T-helper 1 cell treated with Interleukin-12 subunit alpha and Interleukin-12 subunit beta and Interleukin-4 antibody, amounts not matched to agents 30 μg/mL and 1 μg/mL, for 36 hours (primary cell): Measurements from ENCODE around the gene CDK9.
"Not testable (repeated sequence)": the region's sequence is repeated elsewhere in the genome, so short reads cannot be mapped to it uniquely, and the experiment has no call there.

Source experiments
- H3K27ac Mint-ChIP-seq: one replicate; pipeline ENCODE4 v1.8.0; 2021; ENCODE audit warnings: mild to moderate bottlenecking, mixed read lengths
- H3K27me3 Mint-ChIP-seq: one replicate; pipeline ENCODE4 v1.8.0; 2021; ENCODE audit warnings: low read depth, mixed read lengths
- H3K36me3 Mint-ChIP-seq: one replicate; pipeline ENCODE4 v1.8.0; 2021; ENCODE audit warnings: low read depth, mixed read lengths
- H3K4me1 Mint-ChIP-seq: one replicate; pipeline ENCODE4 v1.8.0; 2021; ENCODE audit warnings: low read depth, mixed read lengths
- H3K4me3 Mint-ChIP-seq: one replicate; pipeline ENCODE4 v1.8.0; 2021; ENCODE audit warnings: mild to moderate bottlenecking, moderate library complexity, mixed read lengths
- H3K9me3 Mint-ChIP-seq: one replicate; pipeline ENCODE4 v1.8.0; 2021; ENCODE audit warnings: mixed read lengths

CDK9 gene

GRCh38 chr9:127755061-127756060 is 30.5 kb upstream of the CDK9 start:
- H3K27ac Mint-ChIP-seq = no peak overlapping the region
- H3K9me3 Mint-ChIP-seq = no peaks in the 10 kb centered on the region
- H3K27me3 Mint-ChIP-seq = no peaks in the 10 kb centered on the region
- H3K4me3 Mint-ChIP-seq = no peak overlapping the region
- H3K4me1 Mint-ChIP-seq = peaks cover 7% of the 10 kb centered on the region
- peaks cover 24% of the 10 kb centered on the region for H3K36me3 Mint-ChIP-seq

- peaks cover 23% of the 10 kb centered on the region for H3K36me3 Mint-ChIP-seq
Observed at GRCh38 chr9:127756233-127756632, 29.6 kb upstream of the CDK9 start.

GRCh38 chr9:127756776-127757175 is 29.1 kb upstream of the CDK9 start:
- H3K36me3 Mint-ChIP-seq = peaks cover 18% of the 10 kb centered on the region
- not testable (repeated sequence) for H3K4me1 Mint-ChIP-seq, H3K4me3 Mint-ChIP-seq, H3K27me3 Mint-ChIP-seq, H3K9me3 Mint-ChIP-seq, H3K27ac Mint-ChIP-seq

More at GRCh38 chr9:127756233-127756632, 29.6 kb upstream of the CDK9 start:
- Mint-ChIP-seq H3K9me3 (no peaks in the 10 kb centered on the region), H3K4me3 (no peak overlapping the region), H3K27me3 (no peaks in the 10 kb centered on the region), H3K27ac (no peak overlapping the region), H3K4me1 (peaks cover 4% of the 10 kb centered on the region)

- Mint-ChIP-seq H3K27ac (peak overlapping the region; percentile 60), H3K4me1 (peaks cover 15% of the 10 kb centered on the region), H3K4me3 (no peak overlapping the region), H3K9me3 (no peaks in the 10 kb centered on the region), H3K27me3 (no peaks in the 10 kb centered on the region), H3K36me3 (peaks cover 28% of the 10 kb centered on the region)
Observed at GRCh38 chr9:127758843-127759242, 27.0 kb upstream of the CDK9 start.

GRCh38 chr9:127761061-127761460 is 24.8 kb upstream of the CDK9 start:
- no peaks in the 10 kb centered on the region for H3K9me3 Mint-ChIP-seq
- peaks cover 30% of the 10 kb centered on the region for H3K4me1 Mint-ChIP-seq
- H3K4me3 Mint-ChIP-seq = no peak overlapping the region
- no peaks in the 10 kb centered on the region for H3K27me3 Mint-ChIP-seq
- no peak overlapping the region for H3K27ac Mint-ChIP-seq
- H3K36me3 Mint-ChIP-seq = peaks cover 43% of the 10 kb centered on the region

GRCh38 chr9:127761491-127761956 is 24.3 kb upstream of the CDK9 start:
- Mint-ChIP-seq H3K36me3 (peaks cover 48% of the 10 kb centered on the region), H3K4me3 (no peak overlapping the region), H3K27me3 (no peaks in the 10 kb centered on the region), H3K4me1 (peaks cover 34% of the 10 kb centered on the region), H3K9me3 (no peaks in the 10 kb centered on the region), H3K27ac (no peak overlapping the region)

- Mint-ChIP-seq H3K4me1 (peaks cover 39% of the 10 kb centered on the region), H3K27me3 (no peaks in the 10 kb centered on the region), H3K4me3 (no peak overlapping the region), H3K36me3 (peaks cover 51% of the 10 kb centered on the region), H3K9me3 (no peaks in the 10 kb centered on the region), H3K27ac (peak overlapping the region; percentile 49)
Observed at GRCh38 chr9:127762111-127762676, 23.6 kb upstream of the CDK9 start.

GRCh38 chr9:127763918-127764384 is 21.9 kb upstream of the CDK9 start:
- Mint-ChIP-seq H3K27ac (peak overlapping the region; percentile 49), H3K4me1 (peaks cover 51% of the 10 kb centered on the region), H3K27me3 (no peaks in the 10 kb centered on the region), H3K4me3 (no peak overlapping the region), H3K9me3 (no peaks in the 10 kb centered on the region), H3K36me3 (peaks cover 57% of the 10 kb centered on the region)

- Mint-ChIP-seq H3K36me3 (peaks cover 58% of the 10 kb centered on the region), H3K27ac (peak overlapping the region; percentile 58), H3K27me3 (no peaks in the 10 kb centered on the region), H3K9me3 (no peaks in the 10 kb centered on the region), H3K4me1 (peaks cover 61% of the 10 kb centered on the region), H3K4me3 (no peak overlapping the region)
Observed at GRCh38 chr9:127765418-127765817, 20.4 kb upstream of the CDK9 start.

- H3K36me3 Mint-ChIP-seq = peaks cover 59% of the 10 kb centered on the region
- no peaks in the 10 kb centered on the region for H3K27me3 Mint-ChIP-seq
- peak overlapping the region; percentile 93 for H3K27ac Mint-ChIP-seq
- H3K4me3 Mint-ChIP-seq = peak overlapping the region; percentile 72
- no peaks in the 10 kb centered on the region for H3K9me3 Mint-ChIP-seq
- H3K4me1 Mint-ChIP-seq = peaks cover 72% of the 10 kb centered on the region
Observed at GRCh38 chr9:127767410-127767809, 18.4 kb upstream of the CDK9 start.

GRCh38 chr9:127767909-127768331 is 17.9 kb upstream of the CDK9 start:
- H3K4me1 Mint-ChIP-seq = peaks cover 67% of the 10 kb centered on the region
- H3K27me3 Mint-ChIP-seq = no peaks in the 10 kb centered on the region
- H3K36me3 Mint-ChIP-seq = peaks cover 54% of the 10 kb centered on the region
- H3K9me3 Mint-ChIP-seq = no peaks in the 10 kb centered on the region
- H3K4me3 Mint-ChIP-seq = peak overlapping the region; percentile 86
- peak overlapping the region; percentile 81 for H3K27ac Mint-ChIP-seq

GRCh38 chr9:127768698-127769097 is 17.1 kb upstream of the CDK9 start:
- peak overlapping the region; percentile 86 for H3K4me3 Mint-ChIP-seq
- no peaks in the 10 kb centered on the region for H3K9me3 Mint-ChIP-seq
- peaks cover 61% of the 10 kb centered on the region for H3K4me1 Mint-ChIP-seq
- H3K36me3 Mint-ChIP-seq = peaks cover 51% of the 10 kb centered on the region
- peak overlapping the region; percentile 81 for H3K27ac Mint-ChIP-seq
- no peaks in the 10 kb centered on the region for H3K27me3 Mint-ChIP-seq

- Mint-ChIP-seq H3K27ac (peak overlapping the region; percentile 81), H3K4me1 (peaks cover 58% of the 10 kb centered on the region), H3K9me3 (no peaks in the 10 kb centered on the region), H3K36me3 (peaks cover 51% of the 10 kb centered on the region), H3K4me3 (peak overlapping the region; percentile 86), H3K27me3 (no peaks in the 10 kb centered on the region)
Observed at GRCh38 chr9:127769101-127769500, 16.7 kb upstream of the CDK9 start.

GRCh38 chr9:127769929-127770582 is 15.8 kb upstream of the CDK9 start:
- Mint-ChIP-seq H3K9me3 (no peaks in the 10 kb centered on the region), H3K36me3 (peaks cover 49% of the 10 kb centered on the region), H3K27me3 (no peaks in the 10 kb centered on the region)

More at GRCh38 chr9:127769929-127770582, 15.8 kb upstream of the CDK9 start:
- peak overlapping the region; percentile 81 for H3K27ac Mint-ChIP-seq
- peaks cover 58% of the 10 kb centered on the region for H3K4me1 Mint-ChIP-seq
- peak overlapping the region; percentile 86 for H3K4me3 Mint-ChIP-seq
